GM19239 (cell line): ENCODE data around the gene NAA10.
A peak's percentile ranks its signal among the peaks of the same experiment; 100 is the strongest.

Experiments
- DNase-seq: peaks from one replicate; pipeline ENCODE4 v3.0.0; 2011; ENCODE audit warnings: low spot score; ENCODE audit not compliant: insufficient read length
- FAIRE-seq: peaks from 2 replicates; lab custom pipeline; 2011; peaks lifted over from hg19 to GRCh38; lab: Jason Lieb, UNC

Gene NAA10

DNA sequence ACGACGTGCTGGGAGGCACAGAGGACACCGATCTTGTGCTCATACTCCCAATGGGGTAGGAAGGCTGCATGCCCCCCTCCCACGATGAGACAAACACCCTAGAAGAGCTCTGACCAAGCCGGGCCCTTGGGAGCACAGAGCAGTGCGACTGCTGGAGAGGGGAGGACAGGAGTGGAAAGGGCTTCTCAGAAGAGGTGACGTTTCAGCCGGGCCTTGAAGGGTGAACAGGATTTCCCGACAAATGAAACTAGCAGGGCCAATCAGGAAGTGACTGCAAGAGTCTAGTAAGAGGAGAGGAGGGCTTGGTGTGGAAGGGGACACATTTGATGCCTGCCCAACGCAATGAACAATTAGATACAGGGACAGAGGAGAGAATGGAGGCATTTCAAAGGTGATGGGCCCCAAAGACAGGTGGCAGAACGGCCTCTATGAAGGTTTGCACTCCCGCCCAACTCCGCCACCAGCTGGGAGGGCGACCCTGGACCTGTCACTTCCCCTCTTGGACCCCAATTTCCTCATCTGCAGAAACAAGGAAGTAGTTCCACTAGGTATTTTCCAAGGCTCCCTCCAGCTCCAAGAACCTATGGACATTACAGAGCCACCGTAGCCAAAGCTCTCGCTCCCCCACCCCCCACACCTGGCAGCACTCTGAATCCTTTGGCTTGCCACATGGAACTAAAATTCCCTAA lies 32.8 kb upstream of the NAA10 start:
- FAIRE-seq (peak; percentile 87), DNase-seq (no peak)

DNA sequence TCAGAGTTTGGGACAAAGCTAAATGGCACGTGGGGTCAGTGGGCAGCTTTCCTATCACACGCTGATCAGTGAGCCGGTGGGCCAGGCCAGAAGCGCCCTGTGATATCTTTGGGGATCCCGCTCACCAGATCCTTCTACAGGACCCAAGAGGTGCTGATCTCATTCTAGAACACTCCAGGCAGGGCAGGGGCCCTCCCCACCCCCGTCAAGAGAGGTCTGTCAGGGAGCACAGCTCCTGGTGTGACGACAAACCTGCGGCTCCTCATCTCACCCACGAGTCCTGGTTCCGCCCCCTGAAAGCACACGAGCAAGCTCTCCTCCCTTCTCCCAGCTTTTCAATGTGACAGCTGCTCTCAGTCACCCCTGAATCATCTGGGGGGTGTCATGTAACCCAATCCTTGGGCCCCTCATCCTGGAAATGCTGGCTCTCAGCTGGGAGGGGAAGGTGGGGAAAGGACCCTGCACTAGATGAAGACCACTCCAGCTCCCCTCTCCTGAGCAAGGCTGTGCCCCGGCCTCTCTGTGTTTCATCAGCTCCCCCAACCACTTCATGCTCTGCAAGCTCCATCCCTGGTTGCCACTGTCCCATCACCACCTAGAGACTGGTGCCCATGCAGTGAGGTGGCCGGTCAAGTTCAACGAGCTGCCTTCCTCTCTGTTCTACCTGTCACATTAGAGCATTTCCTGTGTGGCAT lies 32.2 kb upstream of the NAA10 start:
- FAIRE-seq: peak; percentile 52
- no peak for DNase-seq

GRCh38 chrX:153966283-153966688 lies 31.4 kb upstream of the NAA10 start:
- FAIRE-seq: no peak
- DNase-seq: no peak

- DNase-seq (no peak), FAIRE-seq (no peak)
Measured at GRCh38 chrX:153965406-153965805, 30.6 kb upstream of the NAA10 start.

DNA sequence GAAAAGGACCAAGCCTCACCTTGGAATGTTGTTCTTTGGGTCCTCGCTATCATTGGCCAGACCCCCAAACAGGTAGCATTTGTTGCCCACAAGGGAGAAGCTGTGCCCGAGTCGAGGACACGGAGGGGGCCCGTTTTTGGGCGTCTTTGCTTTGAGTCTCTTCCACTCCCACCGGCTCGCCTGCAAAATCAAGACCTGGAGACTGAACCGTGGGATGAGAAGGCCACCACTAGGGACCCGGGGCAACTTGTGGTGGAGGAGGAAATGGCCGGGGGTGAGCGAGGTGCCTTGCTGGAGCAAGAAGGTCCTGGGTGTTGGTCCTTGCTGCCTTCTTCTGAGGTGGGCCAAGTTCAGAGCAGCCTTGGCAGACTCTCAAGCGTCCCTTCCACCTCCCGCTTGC lies 29.3 kb upstream of the NAA10 start:
- no peak for FAIRE-seq
- no peak for DNase-seq

DNA sequence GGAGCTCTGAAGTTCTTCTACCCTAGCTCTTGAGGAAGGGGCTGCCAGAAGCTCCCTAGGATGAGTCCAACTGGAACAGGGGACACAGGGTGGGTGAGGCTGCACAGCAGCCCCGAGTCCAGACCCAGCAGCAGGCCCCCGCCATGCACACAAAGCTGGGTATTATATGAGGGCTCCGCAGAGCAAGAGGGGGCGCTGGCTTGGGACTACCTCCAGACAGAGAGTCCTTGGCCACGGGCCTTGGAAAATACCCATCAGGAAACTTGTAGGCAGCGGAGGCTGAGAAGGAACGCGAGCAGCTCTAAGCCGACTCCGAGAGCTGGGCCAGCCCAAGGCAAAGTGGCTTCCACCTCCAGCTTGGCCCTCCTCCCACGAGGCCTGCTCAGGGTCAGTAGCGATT lies 28.7 kb upstream of the NAA10 start:
- FAIRE-seq (no peak), DNase-seq (no peak)

DNA sequence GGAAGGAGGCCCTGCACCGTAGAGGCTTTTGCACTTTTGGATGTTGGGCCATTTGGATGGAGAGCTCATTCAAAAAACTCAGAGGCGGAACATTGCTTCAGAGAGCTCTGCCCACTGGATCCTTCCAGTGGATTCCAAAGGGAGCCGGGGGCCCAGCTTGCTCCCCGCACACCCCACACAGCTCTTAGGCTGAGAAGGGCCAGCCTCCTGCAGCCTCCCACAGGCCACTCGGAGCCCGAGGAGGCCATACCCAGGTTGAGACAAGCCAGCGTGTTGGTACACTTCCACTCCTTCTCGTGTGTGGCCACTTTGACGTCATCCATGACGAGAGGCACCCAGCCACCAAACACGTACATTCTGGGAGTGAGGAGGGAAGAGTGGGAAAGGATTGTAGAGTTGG lies 26.5 kb upstream of the NAA10 start:
- DNase-seq: no peak
- FAIRE-seq: no peak

- FAIRE-seq (no peak), DNase-seq (no peak)
Measured at GRCh38 chrX:153960786-153961185, 25.9 kb upstream of the NAA10 start.

- FAIRE-seq: no peak
- DNase-seq: no peak
Measured at GRCh38 chrX:153960077-153960476, 25.2 kb upstream of the NAA10 start.

DNA sequence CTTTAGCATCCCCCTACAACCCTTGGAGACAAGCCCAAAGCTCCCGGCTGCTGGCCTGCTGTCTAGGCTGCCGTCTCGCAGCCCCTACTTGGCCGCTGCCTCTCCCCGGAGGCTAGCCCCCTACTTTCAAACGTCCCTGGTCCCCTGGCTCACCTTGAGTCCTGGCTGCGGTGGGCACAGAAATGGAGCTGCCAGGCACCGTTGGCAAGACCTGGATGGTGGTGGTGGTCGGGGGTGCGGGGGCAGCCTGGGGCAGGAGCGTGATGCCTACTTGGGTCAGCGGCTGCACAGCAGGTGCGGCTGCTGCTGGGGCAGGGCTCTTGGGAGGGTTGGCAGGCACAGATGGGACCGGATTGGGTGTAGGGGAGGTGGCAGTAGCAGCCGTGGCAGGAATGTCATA lies 24.8 kb upstream of the NAA10 start:
- FAIRE-seq: no peak
- DNase-seq: no peak

DNA sequence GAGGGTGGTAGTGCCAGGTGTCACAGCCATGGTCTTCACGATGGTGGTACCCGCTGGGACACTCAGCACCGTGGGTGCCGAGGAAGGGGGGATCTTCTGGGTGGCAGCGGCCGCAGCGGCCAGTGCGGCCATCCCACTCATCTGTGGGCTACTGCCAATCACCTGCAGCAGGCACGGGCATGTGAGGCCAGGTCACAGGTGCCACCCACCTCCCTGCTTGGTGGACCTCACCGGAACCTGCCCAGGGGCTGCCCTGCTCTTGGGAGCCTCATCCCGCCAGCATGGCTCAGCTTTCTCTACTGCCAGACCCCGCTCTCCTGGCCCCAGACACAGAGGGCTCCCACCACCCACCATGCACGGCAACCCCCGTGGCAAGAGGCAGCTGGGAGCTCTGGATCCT lies 23.8 kb upstream of the NAA10 start:
- no peak for DNase-seq
- FAIRE-seq: no peak

DNA sequence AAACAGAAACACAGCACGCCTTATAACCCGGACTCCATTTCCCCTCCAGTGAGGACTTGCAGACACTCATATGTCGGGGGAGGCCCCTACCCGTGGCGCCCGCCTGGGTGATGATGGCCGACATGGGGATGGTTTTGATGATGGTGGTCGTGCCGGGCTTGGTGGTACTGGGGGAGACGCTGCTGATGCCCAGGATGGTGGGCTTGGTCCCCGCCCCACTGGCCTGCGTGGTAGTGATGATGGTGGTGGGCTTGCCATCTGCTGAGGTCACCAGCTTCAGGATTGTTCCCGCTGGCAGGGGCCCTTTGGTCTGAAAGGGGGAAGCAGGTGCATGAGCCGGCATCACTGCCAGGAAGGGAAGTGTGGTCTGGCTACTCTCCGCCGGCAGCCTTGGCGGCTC lies 22.4 kb upstream of the NAA10 start:
- no peak for FAIRE-seq

DNA sequence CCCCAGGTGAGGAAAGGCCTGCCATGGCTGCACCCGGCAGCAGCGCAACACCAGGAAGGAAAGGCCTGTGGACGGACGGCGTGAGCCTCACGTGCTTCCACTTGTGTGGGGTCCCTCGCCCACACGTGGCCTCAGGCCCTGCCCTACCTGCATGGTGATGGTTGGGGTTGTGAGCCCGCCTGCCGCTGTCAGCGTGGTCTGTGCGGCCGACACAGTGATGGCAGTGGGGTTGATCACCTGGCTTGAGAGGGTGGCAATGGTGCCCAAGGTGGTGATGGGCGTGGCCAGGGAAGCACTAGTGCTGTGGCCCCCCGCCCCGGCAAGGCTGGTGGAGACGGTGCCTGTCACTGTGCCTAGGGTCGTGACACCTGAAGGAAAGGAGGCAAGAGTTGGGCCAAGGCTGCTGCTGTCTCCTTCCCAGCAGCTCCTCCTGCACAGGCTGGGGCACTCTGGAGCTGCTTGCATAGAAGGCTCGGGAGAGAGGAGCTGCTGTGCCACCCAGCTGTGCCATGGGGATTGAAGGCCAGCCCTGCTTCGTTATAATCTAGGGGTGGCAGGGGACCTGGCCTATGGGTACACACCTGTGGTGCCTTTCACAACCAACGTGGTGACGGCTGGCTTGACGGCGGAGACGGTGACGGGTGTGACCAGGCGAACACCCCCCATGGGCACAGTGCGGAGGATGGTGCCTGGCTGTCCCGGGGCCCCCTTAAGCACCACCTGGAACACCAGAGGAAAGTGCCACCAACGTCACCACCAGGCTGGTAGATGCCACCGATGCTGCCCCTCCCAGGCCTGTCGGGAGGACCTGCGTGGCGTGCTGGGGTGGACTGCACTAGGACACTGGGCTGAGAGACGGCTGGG lies 21.4 kb upstream of the NAA10 start:
- DNase-seq: no peak
- FAIRE-seq: no peak

More for the DNA sequence above, 22.4 kb upstream of the NAA10 start:
- DNase-seq: no peak

GRCh38 chrX:153955228-153955732 lies 20.4 kb upstream of the NAA10 start:
- no peak for DNase-seq
- no peak for FAIRE-seq

GRCh38 chrX:153954558-153955227 lies 19.9 kb upstream of the NAA10 start:
- DNase-seq (no peak), FAIRE-seq (no peak)

DNA sequence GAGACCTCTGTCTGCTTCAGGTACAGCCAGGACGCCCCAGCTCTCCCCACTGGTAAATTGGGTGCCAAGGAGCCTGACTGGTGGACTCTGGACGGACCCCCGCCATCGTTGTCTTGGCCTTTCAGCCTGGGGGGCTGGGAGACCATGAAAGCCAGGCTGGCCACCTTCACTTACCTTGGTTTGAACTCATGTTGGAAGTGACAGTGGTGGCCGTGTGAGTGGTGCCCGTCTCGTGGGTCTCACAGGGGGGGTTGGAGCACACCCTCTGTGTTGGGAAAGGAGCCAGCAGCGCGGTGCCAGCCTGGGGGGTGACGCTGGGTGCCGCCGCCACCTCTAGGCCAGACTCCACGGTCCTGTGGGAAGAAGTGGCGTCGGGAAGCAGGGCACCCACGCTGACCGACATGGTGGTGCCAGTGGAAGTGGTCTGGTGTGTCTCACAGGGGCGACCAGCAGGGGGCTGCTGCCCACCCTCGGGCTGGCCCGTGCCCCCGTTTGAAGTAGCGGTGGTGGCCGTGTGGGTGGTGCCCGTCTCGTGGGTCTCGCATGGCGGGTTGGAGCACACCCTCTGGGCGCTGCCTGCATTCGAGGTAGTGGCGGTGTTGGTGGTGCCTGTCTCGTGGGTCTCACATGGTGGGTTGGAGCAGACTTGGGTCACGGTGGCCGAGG lies 19.2 kb upstream of the NAA10 start:
- no peak for DNase-seq
- no peak for FAIRE-seq

- DNase-seq (peak; percentile 68), FAIRE-seq (peak; percentile 76)
Measured at GRCh38 chrX:153953342-153953830, 18.5 kb upstream of the NAA10 start.

- FAIRE-seq (no peak), DNase-seq (no peak)
Measured at GRCh38 chrX:153952373-153953026, 17.7 kb upstream of the NAA10 start.

DNA sequence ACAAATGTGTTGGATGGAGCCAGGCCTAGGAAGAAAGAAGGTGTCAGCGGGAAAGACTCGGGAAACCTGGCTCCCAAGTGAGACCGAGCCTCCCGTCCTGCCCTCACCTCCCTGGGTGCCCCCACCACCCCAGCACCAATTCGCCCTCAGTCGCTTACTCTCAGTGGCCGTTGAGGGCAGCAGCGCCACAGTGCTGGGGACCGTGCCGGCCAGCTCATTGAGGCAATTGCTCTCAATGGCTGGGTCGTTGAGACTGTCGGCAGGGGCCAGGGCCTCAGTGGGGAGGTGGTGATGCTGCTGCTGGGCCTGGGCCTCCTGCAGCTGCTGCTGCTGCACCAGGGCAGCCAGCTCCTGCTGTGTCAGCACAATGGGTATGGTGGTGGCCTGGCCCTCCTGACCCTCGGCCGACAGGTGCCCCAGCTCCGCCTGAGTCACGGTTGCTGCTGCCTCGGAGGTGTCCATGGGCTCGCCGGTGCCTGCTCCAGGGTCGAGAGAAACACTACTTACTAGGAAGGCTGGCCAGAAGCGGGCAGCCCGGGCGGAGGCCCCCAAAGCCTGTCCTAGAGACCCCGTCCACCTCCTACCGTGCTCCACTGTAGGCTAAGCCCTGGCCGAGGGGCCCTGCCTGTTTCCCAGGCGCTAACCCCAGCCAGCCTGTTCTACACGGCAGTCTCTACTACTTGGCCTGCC lies 17.0 kb upstream of the NAA10 start:
- no peak for DNase-seq

More for the DNA sequence above, 17.0 kb upstream of the NAA10 start:
- no peak for FAIRE-seq
